Measurements from ENCODE around the gene RER1.
"Not testable (repeated sequence)": the region's sequence is repeated elsewhere in the genome, so short reads cannot be mapped to it uniquely, and the experiment has no call there.

Gene RER1

GRCh38 chr1:2435091-2435490 lies 43.5 kb downstream of the RER1 start:
- Histone ChIP-seq H3K4me1 (ENCODE audit: control insufficient read depth in 5 of 5, insufficient read depth in 5 of 5, low read length in 5 of 5) (no peaks in the 10 kb centered on the region), H3K4me3 (ENCODE audit: low read depth in 1 of 5, low read length in 5 of 5) (no peak overlapping the region), H3K27me3 (ENCODE audit: control insufficient read depth in 5 of 5, insufficient read depth in 4 of 5, low read length in 5 of 5) (peaks cover 23 to 57% (median 51%) of the 10 kb centered on the region in 5 donors), H3K27ac (ENCODE audit: low read depth, low read length) (no peak overlapping the region), H3K36me3 (ENCODE audit: control insufficient read depth in 5 of 5, insufficient read depth in 5 of 5, low read length in 5 of 5) (no peaks in the 10 kb centered on the region), H3K9ac (ENCODE audit: low read length in 5 of 5) (no peak overlapping the region), H3K9me3 (ENCODE audit: control insufficient read depth in 5 of 5, low read length in 5 of 5) (peaks cover 0 to 3% (median under 1%) of the 10 kb centered on the region in 5 donors)

- no peaks in the 10 kb centered on the region for H3K36me3 ChIP-seq (ENCODE audit: control insufficient read depth in 5 of 5, insufficient read depth in 5 of 5, low read length in 5 of 5)
- peaks cover 23 to 55% (median 48%) of the 10 kb centered on the region in 5 donors for H3K27me3 ChIP-seq (ENCODE audit: control insufficient read depth in 5 of 5, insufficient read depth in 4 of 5, low read length in 5 of 5)
- no peak overlapping the region for H3K27ac ChIP-seq (ENCODE audit: low read depth, low read length)
- no peaks in the 10 kb centered on the region for H3K9me3 ChIP-seq (ENCODE audit: control insufficient read depth in 5 of 5, low read length in 5 of 5)
- no peak overlapping the region for H3K9ac ChIP-seq (ENCODE audit: low read length in 5 of 5)
- H3K4me1 ChIP-seq (ENCODE audit: control insufficient read depth in 5 of 5, insufficient read depth in 5 of 5, low read length in 5 of 5), result no peaks in the 10 kb centered on the region
- no peak overlapping the region for H3K4me3 ChIP-seq (ENCODE audit: low read depth in 1 of 5, low read length in 5 of 5)
Observed at GRCh38 chr1:2435746-2436355, 44.2 kb downstream of the RER1 start.

- H3K9ac ChIP-seq (ENCODE audit: low read length in 5 of 5), result no peak overlapping the region
- no peaks in the 10 kb centered on the region for H3K36me3 ChIP-seq (ENCODE audit: control insufficient read depth in 5 of 5, insufficient read depth in 5 of 5, low read length in 5 of 5)
- H3K27ac ChIP-seq (ENCODE audit: low read depth, low read length), result no peak overlapping the region
- H3K4me3 ChIP-seq (ENCODE audit: low read depth in 1 of 5, low read length in 5 of 5), result no peak overlapping the region
- H3K4me1 ChIP-seq (ENCODE audit: control insufficient read depth in 5 of 5, insufficient read depth in 5 of 5, low read length in 5 of 5), result no peaks in the 10 kb centered on the region
- peaks cover 23 to 50% (median 48%) of the 10 kb centered on the region in 5 donors for H3K27me3 ChIP-seq (ENCODE audit: control insufficient read depth in 5 of 5, insufficient read depth in 4 of 5, low read length in 5 of 5)
- H3K9me3 ChIP-seq (ENCODE audit: control insufficient read depth in 5 of 5, low read length in 5 of 5), result no peaks in the 10 kb centered on the region
Observed at GRCh38 chr1:2436876-2437275, 45.2 kb downstream of the RER1 start.

- Histone ChIP-seq H3K27ac (ENCODE audit: low read depth, low read length) (no peak overlapping the region), H3K9ac (ENCODE audit: low read length in 5 of 5) (no peak overlapping the region), H3K9me3 (ENCODE audit: control insufficient read depth in 5 of 5, low read length in 5 of 5) (no peaks in the 10 kb centered on the region), H3K4me3 (ENCODE audit: low read depth in 1 of 5, low read length in 5 of 5) (no peak overlapping the region), H3K36me3 (ENCODE audit: control insufficient read depth in 5 of 5, insufficient read depth in 5 of 5, low read length in 5 of 5) (no peaks in the 10 kb centered on the region), H3K4me1 (ENCODE audit: control insufficient read depth in 5 of 5, insufficient read depth in 5 of 5, low read length in 5 of 5) (no peaks in the 10 kb centered on the region), H3K27me3 (ENCODE audit: control insufficient read depth in 5 of 5, insufficient read depth in 4 of 5, low read length in 5 of 5) (peaks cover 20 to 50% (median 48%) of the 10 kb centered on the region in 5 donors)
Observed at GRCh38 chr1:2437617-2438016, 46.0 kb downstream of the RER1 start.

- no peak overlapping the region for H3K9ac ChIP-seq (ENCODE audit: low read length in 5 of 5)
- H3K4me1 ChIP-seq (ENCODE audit: control insufficient read depth in 5 of 5, insufficient read depth in 5 of 5, low read length in 5 of 5), result no peaks in the 10 kb centered on the region
- no peaks in the 10 kb centered on the region for H3K9me3 ChIP-seq (ENCODE audit: control insufficient read depth in 5 of 5, low read length in 5 of 5)
- no peak overlapping the region for H3K27ac ChIP-seq (ENCODE audit: low read depth, low read length)
- H3K27me3 ChIP-seq (ENCODE audit: control insufficient read depth in 5 of 5, insufficient read depth in 4 of 5, low read length in 5 of 5), result peaks cover 20 to 50% (median 48%) of the 10 kb centered on the region in 5 donors
- H3K4me3 ChIP-seq (ENCODE audit: low read depth in 1 of 5, low read length in 5 of 5), result no peak overlapping the region
- no peaks in the 10 kb centered on the region for H3K36me3 ChIP-seq (ENCODE audit: control insufficient read depth in 5 of 5, insufficient read depth in 5 of 5, low read length in 5 of 5)
Observed at GRCh38 chr1:2438038-2438437, 46.4 kb downstream of the RER1 start.

- H3K27me3 ChIP-seq (ENCODE audit: control insufficient read depth in 5 of 5, insufficient read depth in 4 of 5, low read length in 5 of 5), result peaks cover 22 to 47% (median 46%) of the 10 kb centered on the region in 5 donors
Observed at GRCh38 chr1:2438641-2439040, 47.0 kb downstream of the RER1 start.

GRCh38 chr1:2439369-2439768 lies 47.7 kb downstream of the RER1 start:
- Histone ChIP-seq H3K27me3 (ENCODE audit: control insufficient read depth in 5 of 5, insufficient read depth in 4 of 5, low read length in 5 of 5) (peaks cover 18 to 46% (median 43%) of the 10 kb centered on the region in 5 donors), H3K36me3 (ENCODE audit: control insufficient read depth in 5 of 5, insufficient read depth in 5 of 5, low read length in 5 of 5) (no peaks in the 10 kb centered on the region), H3K27ac (ENCODE audit: low read depth, low read length) (no peak overlapping the region), H3K4me3 (ENCODE audit: low read depth in 1 of 5, low read length in 5 of 5) (no peak overlapping the region), H3K9me3 (ENCODE audit: control insufficient read depth in 5 of 5, low read length in 5 of 5) (no peaks in the 10 kb centered on the region), H3K9ac (ENCODE audit: low read length in 5 of 5) (no peak overlapping the region), H3K4me1 (ENCODE audit: control insufficient read depth in 5 of 5, insufficient read depth in 5 of 5, low read length in 5 of 5) (no peaks in the 10 kb centered on the region)

More at GRCh38 chr1:2438641-2439040, 47.0 kb downstream of the RER1 start:
- Histone ChIP-seq H3K27ac (ENCODE audit: low read depth, low read length) (no peak overlapping the region), H3K36me3 (ENCODE audit: control insufficient read depth in 5 of 5, insufficient read depth in 5 of 5, low read length in 5 of 5) (no peaks in the 10 kb centered on the region), H3K4me3 (ENCODE audit: low read depth in 1 of 5, low read length in 5 of 5) (no peak overlapping the region), H3K4me1 (ENCODE audit: control insufficient read depth in 5 of 5, insufficient read depth in 5 of 5, low read length in 5 of 5) (no peaks in the 10 kb centered on the region), H3K9me3 (ENCODE audit: control insufficient read depth in 5 of 5, low read length in 5 of 5) (no peaks in the 10 kb centered on the region), H3K9ac (ENCODE audit: low read length in 5 of 5) (no peak overlapping the region)

GRCh38 chr1:2440346-2440745 lies 48.7 kb downstream of the RER1 start:
- not testable (repeated sequence) for H3K9me3 ChIP-seq (ENCODE audit: control insufficient read depth in 5 of 5, low read length in 5 of 5); H3K4me1 ChIP-seq (ENCODE audit: control insufficient read depth in 5 of 5, insufficient read depth in 5 of 5, low read length in 5 of 5); H3K4me3 ChIP-seq (ENCODE audit: low read depth in 1 of 5, low read length in 5 of 5); H3K36me3 ChIP-seq (ENCODE audit: control insufficient read depth in 5 of 5, insufficient read depth in 5 of 5, low read length in 5 of 5); H3K27ac ChIP-seq (ENCODE audit: low read depth, low read length); H3K9ac ChIP-seq (ENCODE audit: low read length in 5 of 5)
- peaks cover 24 to 53% (median 46%) of the 10 kb centered on the region in 5 donors for H3K27me3 ChIP-seq (ENCODE audit: control insufficient read depth in 5 of 5, insufficient read depth in 4 of 5, low read length in 5 of 5)

GRCh38 chr1:2441746-2442145 lies 50.1 kb downstream of the RER1 start:
- H3K27me3 ChIP-seq (ENCODE audit: control insufficient read depth in 5 of 5, insufficient read depth in 4 of 5, low read length in 5 of 5), result peaks cover 25 to 55% (median 45%) of the 10 kb centered on the region in 5 donors
- H3K27ac ChIP-seq (ENCODE audit: low read depth, low read length), result no peak overlapping the region
- H3K36me3 ChIP-seq (ENCODE audit: control insufficient read depth in 5 of 5, insufficient read depth in 5 of 5, low read length in 5 of 5), result no peaks in the 10 kb centered on the region
- H3K4me1 ChIP-seq (ENCODE audit: control insufficient read depth in 5 of 5, insufficient read depth in 5 of 5, low read length in 5 of 5), result no peaks in the 10 kb centered on the region
- H3K4me3 ChIP-seq (ENCODE audit: low read depth in 1 of 5, low read length in 5 of 5), result no peak overlapping the region
- H3K9ac ChIP-seq (ENCODE audit: low read length in 5 of 5), result no peak overlapping the region
- H3K9me3 ChIP-seq (ENCODE audit: control insufficient read depth in 5 of 5, low read length in 5 of 5), result no peaks in the 10 kb centered on the region

GRCh38 chr1:2442661-2443060 lies 51.0 kb downstream of the RER1 start:
- Histone ChIP-seq H3K9me3 (ENCODE audit: control insufficient read depth in 5 of 5, low read length in 5 of 5) (no peaks in the 10 kb centered on the region), H3K27ac (ENCODE audit: low read depth, low read length) (no peak overlapping the region), H3K9ac (ENCODE audit: low read length in 5 of 5) (no peak overlapping the region), H3K27me3 (ENCODE audit: control insufficient read depth in 5 of 5, insufficient read depth in 4 of 5, low read length in 5 of 5) (peaks cover 21 to 59% (median 47%) of the 10 kb centered on the region in 5 donors), H3K4me3 (ENCODE audit: low read depth in 1 of 5, low read length in 5 of 5) (no peak overlapping the region), H3K4me1 (ENCODE audit: control insufficient read depth in 5 of 5, insufficient read depth in 5 of 5, low read length in 5 of 5) (no peaks in the 10 kb centered on the region), H3K36me3 (ENCODE audit: control insufficient read depth in 5 of 5, insufficient read depth in 5 of 5, low read length in 5 of 5) (no peaks in the 10 kb centered on the region)

Measured in subcutaneous abdominal adipose tissue (tissue), 5 donors.